DMS153 (cell line): ENCODE results near the gene TMIGD3.

Source experiments
- DNase-seq: peaks from one replicate; lab custom pipeline; 2025; lab: John Stamatoyannopoulos, UW

The TMIGD3 gene

GRCh38 chr1:111507411-111508201 lies 4.2 kb upstream of the TMIGD3 start:
- peak; percentile 63 for DNase-seq

DNA sequence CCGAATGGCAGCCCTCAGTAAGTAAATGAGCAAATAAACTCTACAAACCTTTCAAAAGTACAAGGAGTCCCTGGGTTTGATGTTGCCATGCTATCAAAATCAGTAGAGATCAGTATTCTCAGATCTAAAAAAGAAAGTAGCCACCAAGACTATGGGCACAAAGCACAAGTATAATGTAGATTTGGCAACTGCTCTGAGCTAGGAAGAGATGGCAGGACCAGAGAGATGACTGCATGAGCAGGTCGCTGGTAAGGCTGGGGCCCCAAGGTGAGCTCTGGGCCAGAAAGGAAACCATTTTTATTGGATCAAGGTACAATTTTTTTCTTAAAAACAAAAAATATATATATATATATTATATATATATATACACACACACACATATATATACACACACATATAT lies 3.1 kb upstream of the TMIGD3 start:
- DNase-seq: no peak

DNA sequence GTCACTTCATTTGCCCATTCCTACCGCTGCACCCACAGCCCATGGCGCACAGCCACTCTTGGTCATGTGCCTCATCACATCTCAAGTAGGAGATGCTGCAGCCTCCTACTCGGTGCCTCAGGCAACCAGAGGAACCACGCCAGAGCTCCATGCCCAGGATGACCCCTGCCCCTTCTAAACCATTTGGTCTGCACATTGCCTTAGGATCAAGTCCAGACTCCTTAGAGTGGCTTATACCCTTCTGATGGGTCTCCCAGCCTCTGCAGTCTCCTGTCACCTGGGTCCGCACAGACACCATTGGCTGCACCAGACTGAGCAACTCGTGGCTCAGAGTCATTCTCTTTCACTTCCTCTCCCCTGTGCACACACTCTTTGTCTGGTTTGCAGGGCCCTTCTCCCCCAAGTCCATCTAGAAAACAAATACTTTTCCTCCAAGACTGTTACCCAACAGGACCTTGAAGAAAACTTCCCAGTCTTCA lies 2.2 kb upstream of the TMIGD3 start:
- no peak for DNase-seq

DNA sequence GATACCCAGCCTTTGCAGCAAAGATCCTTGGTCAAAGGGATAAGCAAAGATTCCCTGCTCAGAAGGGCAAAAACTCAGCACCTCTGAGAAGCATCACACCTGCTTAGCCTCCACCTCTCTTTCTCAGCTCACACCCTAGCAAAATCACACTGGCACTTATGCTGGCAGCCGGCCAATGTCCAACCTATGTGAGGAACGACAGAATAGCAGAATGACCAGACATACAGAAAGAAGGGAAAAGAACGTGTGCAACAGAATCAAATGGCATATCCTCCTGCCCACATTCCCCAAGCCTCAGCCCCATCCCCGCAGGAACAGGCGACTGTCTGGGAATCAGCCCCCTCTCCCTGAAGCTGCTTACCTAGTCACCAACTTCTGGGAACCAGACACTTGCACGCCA lies 664 bp upstream of the TMIGD3 start:
- no peak for DNase-seq

GRCh38 chr1:111501645-111502044 lies 1.8 kb downstream of the TMIGD3 start:
- no peak for DNase-seq

GRCh38 chr1:111499026-111499785 lies 4.2 kb downstream of the TMIGD3 start:
- no peak for DNase-seq

GRCh38 chr1:111497592-111497991 lies 5.8 kb downstream of the TMIGD3 start:
- DNase-seq: no peak

- DNase-seq: no peak
Measured at GRCh38 chr1:111496398-111496797, 7.0 kb downstream of the TMIGD3 start.

- DNase-seq: no peak
Measured at GRCh38 chr1:111491070-111491469, 12.4 kb downstream of the TMIGD3 start.

GRCh38 chr1:111490220-111490619 lies 13.2 kb downstream of the TMIGD3 start:
- DNase-seq: no peak

GRCh38 chr1:111489604-111490003 lies 13.8 kb downstream of the TMIGD3 start:
- no peak for DNase-seq

DNA sequence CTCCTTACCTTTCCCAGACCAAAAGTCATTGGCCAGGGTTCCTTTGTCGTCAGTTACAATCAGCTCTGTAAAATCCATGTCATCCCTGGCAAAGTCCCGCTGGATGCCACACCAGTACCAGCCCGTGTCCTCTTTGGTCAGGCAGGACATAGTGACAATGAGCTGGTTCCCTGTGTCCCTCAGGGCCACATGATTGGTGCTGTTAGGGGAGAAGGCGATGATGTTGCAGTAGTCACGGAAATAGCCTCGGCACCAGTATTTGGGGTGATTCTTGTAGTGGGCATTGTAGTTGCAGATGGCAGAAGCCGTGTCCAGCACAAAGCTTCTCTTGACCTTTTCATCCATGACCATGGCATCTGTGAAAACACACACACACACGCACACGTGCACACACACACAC lies 14.8 kb downstream of the TMIGD3 start:
- DNase-seq: no peak

- no peak for DNase-seq
Measured at GRCh38 chr1:111487133-111487532, 16.3 kb downstream of the TMIGD3 start.

DNA sequence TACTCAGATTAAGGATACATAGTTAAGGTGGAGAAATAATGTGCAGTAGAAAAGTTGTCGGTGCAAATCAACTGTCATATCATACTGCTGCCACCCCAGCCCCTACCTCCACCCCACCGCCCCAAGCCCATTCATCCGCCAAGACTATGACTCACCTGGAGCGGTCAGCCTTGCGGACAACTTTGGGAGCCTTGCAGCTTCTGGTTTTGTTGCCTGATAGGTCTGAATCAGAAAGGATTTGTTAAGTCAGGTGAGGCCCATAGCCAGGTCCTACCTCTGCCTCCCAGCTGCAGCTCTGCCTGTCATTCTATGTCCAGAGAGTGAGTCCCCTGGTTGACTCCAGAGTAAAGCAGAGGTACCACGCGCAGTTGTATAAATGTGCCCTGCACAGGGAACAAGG lies 17.0 kb downstream of the TMIGD3 start:
- no peak for DNase-seq

DNA sequence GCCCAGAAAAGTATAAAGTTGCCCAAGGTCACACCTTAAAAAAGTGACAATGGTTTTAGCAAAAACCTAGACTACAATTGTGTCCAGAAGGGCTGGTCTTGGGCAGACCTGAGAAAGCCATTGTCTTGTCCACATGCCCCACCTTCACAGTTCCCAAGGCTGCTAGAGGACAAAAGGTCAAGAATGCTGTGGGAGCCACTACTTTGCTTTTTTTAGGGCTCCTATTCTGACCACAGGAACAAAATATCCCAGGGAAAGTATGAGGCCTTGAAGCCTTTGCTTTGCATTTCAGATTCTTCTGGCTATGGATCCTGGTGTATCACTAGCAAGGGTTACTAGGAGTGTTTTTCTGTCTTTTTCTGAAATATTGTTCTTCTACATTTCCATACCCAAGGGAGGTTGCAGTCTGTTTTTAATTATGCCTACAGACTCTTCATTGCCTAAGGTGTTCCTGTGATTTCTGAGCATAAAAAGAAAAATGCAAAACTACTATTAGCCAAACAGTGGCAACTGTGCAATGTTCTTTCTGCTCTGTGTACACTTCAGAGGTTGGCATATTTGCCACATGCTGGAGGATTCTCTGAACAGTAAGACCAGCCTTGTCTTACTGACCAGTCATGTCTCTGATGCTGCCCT lies 18.9 kb downstream of the TMIGD3 start:
- no peak for DNase-seq

GRCh38 chr1:111483876-111484275 lies 19.6 kb downstream of the TMIGD3 start:
- no peak for DNase-seq

- no peak for DNase-seq
Measured at GRCh38 chr1:111483166-111483565, 20.3 kb downstream of the TMIGD3 start.

GRCh38 chr1:111481387-111482221 lies 21.8 kb downstream of the TMIGD3 start:
- peak; percentile 53 for DNase-seq

DNA sequence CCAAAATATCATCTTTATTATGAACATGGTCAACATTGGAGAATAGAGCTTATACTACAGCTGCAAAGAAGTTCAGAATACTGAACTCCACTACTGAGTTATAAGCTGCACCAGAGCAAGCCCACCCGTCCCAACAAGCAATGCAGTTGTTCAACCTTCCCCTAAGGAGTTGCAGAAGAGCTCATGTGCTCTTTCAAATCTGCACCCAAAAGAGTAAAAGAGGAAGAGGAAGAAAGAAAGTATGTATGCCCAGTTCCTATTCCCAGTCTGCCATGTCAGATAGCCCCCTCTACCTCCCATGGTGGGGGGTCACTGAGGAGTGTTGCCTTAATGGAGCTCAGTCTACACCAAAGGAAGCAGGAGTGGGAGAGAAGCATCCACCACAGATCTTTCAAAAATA lies 22.8 kb downstream of the TMIGD3 start:
- DNase-seq: no peak

GRCh38 chr1:111476761-111477309 lies 26.6 kb downstream of the TMIGD3 start:
- DNase-seq: no peak

DNA sequence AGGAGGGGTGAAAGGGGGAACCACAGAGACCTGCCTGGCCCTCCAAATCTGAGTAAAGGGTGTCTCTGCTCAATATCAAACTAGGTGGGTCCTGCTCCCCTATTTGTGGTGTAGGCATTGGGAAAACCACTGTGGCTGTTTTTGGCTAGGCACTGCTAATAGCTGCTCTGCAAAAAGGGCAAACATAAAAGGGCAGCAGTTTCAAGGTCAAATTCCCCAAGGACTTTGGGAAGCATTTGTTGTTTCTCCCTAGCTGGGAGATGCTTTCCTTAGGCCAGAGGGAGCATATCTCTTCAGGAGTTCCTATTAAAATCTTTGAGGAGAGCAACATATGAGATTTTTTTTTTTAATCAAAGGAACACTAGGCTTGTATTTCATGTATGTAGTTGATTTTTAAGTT lies 27.2 kb downstream of the TMIGD3 start:
- DNase-seq: no peak

- no peak for DNase-seq
Measured at GRCh38 chr1:111475701-111476100, 27.7 kb downstream of the TMIGD3 start.
